GM20000 (cell line): Measurements from ENCODE around the gene FCER1G.

ENCODE experiments used
- DNase-seq: peaks from one replicate; pipeline ENCODE4 v3.0.0; 2012; ENCODE audit warnings: low spot score
- TF ChIP-seq, protein P1 (sequence below): IDR thresholded peaks from 2 replicates; pipeline ENCODE4 v1.5.1; 2012; ENCODE audit warnings: mild to moderate bottlenecking, control low read depth; ENCODE audit errors: extremely low read depth, missing control alignments

The FCER1G gene

DNA sequence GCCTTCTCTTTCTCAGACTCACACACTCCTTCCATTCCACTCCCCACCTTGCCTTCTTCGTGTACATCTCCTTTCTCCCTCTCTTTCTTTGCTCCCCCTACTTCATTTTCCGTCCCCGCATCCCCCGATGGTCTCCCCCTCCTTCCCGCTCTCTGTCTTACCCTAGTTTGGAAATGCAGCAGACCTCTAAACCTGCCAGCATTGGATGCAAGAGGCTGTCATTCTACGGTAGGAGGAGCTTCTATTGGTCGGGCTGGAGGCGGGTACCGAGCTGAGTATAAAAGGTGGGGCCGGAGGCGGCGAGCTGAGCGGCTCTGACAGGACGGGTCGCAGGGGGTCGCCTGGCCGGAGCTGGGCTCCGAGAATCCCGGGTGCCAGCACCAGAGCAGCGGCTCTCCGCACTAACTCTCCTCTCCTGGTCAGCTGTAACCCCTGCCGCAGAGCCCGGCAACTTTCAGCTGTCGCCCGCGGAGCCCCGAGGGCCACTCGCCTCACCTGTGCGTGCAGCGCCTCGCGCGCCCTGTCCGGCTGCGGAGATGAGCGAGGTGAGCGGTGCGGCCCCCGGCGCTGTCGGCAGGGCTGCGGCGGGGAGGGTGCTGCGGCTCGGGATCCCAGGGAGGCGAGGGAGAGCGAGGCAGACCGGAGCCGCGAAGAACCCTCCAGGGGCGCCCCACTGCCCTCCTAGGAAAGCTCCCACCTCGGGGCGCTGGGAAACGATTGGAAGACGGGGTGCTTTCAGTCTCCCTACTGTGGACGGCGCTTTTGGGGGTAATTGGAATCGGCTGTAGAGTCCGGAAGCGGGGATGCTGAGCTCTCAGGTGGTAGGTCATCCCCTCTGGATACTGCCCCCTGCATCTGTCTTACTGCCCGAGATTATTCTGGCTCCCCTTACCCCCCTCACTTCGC lies 43.6 kb downstream of the FCER1G start, which contains the start of gene PCP4L1:
Gene PCP4L1, plus strand, starts transcription at position 307 of the 906 bp plus-strand sequence. Its CDS starts 230 bp downstream, at position 537.
- DNase-seq: peak; percentile 80
- TF ChIP-seq, protein P1, sequence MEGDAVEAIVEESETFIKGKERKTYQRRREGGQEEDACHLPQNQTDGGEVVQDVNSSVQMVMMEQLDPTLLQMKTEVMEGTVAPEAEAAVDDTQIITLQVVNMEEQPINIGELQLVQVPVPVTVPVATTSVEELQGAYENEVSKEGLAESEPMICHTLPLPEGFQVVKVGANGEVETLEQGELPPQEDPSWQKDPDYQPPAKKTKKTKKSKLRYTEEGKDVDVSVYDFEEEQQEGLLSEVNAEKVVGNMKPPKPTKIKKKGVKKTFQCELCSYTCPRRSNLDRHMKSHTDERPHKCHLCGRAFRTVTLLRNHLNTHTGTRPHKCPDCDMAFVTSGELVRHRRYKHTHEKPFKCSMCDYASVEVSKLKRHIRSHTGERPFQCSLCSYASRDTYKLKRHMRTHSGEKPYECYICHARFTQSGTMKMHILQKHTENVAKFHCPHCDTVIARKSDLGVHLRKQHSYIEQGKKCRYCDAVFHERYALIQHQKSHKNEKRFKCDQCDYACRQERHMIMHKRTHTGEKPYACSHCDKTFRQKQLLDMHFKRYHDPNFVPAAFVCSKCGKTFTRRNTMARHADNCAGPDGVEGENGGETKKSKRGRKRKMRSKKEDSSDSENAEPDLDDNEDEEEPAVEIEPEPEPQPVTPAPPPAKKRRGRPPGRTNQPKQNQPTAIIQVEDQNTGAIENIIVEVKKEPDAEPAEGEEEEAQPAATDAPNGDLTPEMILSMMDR: no peak

DNA sequence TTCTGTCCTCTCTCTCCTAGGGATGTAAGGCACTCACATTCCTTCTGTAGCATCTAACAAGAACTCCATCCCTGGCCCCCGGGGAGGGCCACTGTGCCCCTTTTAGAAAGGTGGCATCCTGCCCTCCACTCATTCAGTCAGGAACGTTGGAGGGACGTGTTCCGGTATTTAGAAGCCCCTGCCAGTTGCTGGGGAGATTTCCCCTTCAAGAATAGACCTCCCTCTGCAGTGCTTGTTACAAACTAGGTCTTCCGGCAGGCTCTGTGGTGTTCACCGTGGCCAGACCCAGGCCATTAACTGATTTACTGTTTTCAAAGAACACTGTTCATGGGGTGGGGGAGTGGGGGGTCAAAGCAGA lies 44.2 kb downstream of the FCER1G start:
- DNase-seq: no peak
- TF ChIP-seq, protein P1: no peak

DNA sequence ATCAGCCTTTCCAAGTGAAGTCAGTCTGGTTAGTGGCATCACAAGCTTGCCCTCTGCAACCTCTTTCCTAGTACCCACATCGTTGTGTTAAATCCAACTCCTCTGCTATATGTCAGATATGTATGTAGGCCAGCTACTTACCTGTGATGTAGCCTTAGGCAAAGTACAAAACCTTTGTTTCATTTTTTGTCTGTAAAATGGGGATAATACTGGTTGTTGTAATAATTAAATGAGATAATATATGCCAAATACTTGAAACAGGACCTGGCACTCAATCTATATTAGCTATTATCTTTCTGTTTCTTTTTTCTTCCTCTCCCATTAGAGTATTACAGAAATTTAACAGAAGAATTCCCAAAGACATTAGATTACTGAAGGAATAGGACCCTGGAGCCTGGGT lies 44.7 kb downstream of the FCER1G start:
- TF ChIP-seq, protein P1: no peak
- DNase-seq: no peak

DNA sequence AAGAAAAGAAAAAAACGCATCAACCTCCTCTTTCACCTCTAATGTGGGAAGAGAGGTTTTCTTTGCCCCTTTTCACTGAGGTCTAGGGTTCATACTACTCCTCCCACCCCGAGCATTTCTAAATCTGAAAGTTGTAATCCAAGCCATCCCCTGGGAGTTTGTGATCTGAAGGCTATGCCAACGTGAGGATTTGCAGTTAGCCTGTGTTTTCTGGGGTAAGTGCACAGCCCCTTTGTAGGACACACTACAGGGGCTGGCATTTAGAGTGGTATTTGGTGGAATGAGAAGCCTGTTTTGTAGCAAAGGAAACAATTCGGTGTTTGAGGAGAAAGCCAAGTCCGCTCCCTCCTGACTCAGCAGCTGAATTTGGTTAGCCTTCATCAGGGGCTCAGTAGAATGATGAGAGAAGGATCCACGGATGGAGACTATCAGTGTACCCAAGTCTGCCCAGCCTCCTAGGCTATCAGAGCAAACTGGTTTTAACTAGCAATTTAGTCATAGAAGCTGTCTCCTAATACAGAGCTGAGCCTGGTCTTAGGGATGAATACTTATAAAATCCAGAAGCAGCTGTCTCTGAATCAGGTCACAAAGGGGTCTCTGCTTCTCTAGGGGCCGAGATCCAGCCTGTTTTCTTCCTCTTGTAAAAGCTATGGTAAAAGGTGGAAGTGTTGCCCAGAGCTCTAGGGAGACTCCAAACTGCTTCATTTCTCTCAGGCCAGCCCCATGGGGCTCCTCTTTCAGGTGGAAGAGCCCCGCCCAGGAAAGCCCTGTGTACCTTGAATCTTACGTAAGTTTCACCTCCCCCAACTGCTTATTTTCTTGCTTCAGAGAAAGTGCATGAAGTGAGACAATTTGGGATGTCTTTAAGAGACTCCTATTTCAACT lies 45.5 kb downstream of the FCER1G start:
- TF ChIP-seq, protein P1: no peak
- peak; percentile 45 for DNase-seq

DNA sequence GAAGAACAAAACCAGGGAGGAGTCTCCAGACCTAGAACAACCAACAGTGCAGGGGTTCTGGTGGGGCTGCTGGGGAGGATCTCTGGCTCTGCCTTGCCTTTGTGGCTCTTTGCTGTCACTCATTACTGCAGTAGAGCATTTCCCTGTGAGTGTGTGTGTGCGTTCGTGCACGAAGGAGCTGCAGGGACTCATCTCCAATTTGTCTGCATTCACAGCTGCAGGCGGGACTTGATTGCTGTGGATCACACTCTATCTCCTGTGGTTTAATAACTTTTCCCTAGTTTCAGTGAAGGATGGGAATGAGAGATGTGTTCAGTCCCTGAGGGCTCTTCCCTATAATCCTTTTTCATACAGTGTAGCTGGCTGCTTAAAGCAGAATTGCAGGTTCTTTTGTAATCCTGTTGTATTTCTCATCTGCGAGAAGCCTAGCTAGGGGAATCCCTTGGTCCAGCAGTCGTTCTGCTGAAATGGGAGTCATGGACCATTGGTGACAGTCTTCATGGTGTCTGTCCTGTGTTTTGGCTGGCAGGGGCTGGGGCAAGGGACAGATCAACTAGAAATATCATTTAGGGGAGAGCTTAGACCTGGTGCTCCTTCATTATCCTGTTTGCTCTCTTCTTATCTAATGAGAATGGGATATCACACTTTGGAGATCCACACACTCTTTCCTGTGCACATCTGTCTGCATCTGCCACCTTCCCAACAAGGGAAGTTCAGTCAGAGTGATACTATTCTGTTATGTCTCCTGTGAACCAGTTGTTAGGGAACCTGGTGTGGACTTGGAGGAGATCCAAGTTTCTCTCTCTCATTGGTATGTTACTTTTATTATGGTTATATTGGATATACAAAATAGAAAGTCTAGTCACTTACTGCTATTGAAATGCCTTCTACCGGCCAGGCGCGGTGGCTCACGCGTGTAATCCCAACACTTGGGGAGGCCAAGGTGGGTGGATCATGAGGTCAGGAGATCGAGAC lies 46.5 kb downstream of the FCER1G start:
- DNase-seq: peak; percentile 7
- TF ChIP-seq, protein P1: no peak

DNA sequence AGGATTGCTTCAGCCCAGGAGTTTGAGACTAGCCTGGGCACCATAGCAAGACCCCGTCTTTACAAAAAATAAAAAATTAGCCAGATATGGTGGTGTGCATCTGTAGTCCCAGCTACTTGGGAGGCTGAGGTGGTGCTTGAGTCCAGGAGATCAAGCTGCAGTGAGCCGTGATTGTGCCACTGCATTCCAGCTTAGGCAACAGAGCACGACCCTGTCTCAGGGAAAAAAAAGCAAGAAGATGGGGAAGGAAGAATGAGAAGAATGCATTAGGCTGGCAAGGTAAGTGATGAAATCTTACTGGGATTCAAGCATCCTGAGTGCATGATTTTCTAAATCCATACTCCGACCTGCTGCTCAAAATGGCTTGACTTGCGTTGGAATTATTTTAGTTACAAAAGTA lies 50.2 kb downstream of the FCER1G start:
- TF ChIP-seq, protein P1: no peak
- DNase-seq: no peak
